HUES6 (cell line): ENCODE results near the gene PROSER3.

Experiments
- H3K27ac ChIP-seq: 2 replicates; pipeline ENCODE4 v1.7.0; 2013; ENCODE audit warnings: low read depth, mild to moderate bottlenecking, low read length, inconsistent platforms
- H3K27me3 ChIP-seq: 2 replicates; pipeline ENCODE4 v1.6.1; 2013; ENCODE audit warnings: low read length; ENCODE audit not compliant: control insufficient read depth, insufficient read depth
- H3K36me3 ChIP-seq: 2 replicates; pipeline ENCODE4 v1.6.1; 2013; ENCODE audit warnings: low read length; ENCODE audit not compliant: control insufficient read depth, insufficient read depth
- H3K4me1 ChIP-seq: 2 replicates; pipeline ENCODE4 v1.6.1; 2013; ENCODE audit warnings: low read length; ENCODE audit not compliant: control insufficient read depth, insufficient read depth
- H3K4me3 ChIP-seq: 2 replicates; pipeline ENCODE4 v1.5.1; 2013; ENCODE audit warnings: low read depth, low read length
- H3K9ac ChIP-seq: one replicate; pipeline ENCODE4 v1.6.1; 2013; ENCODE audit warnings: mild to moderate bottlenecking, low read length
- H3K9me3 ChIP-seq: 2 replicates; pipeline ENCODE4 v1.6.1; 2013; ENCODE audit warnings: low read depth, low read length; ENCODE audit not compliant: control insufficient read depth, insufficient read depth

The PROSER3 gene

GRCh38 chr19:35784503-35785338 lies 26.7 kb downstream of the PROSER3 start:
- no peaks in the 10 kb centered on the region for H3K36me3 ChIP-seq
- H3K4me3 ChIP-seq = peak overlapping the region; percentile 71
- peaks cover 9% of the 10 kb centered on the region; the same call in 1 of the 2 replicates for H3K4me1 ChIP-seq
- no peak overlapping the region for H3K27ac ChIP-seq
- H3K9ac ChIP-seq = peak overlapping the region; percentile 40
- no peaks in the 10 kb centered on the region for H3K27me3 ChIP-seq
- H3K9me3 ChIP-seq = no peaks in the 10 kb centered on the region

- Histone ChIP-seq H3K4me1 (peaks cover 9% of the 10 kb centered on the region; the same call in 1 of the 2 replicates), H3K4me3 (peak overlapping the region; percentile 71), H3K27me3 (no peaks in the 10 kb centered on the region), H3K27ac (no peak overlapping the region), H3K9me3 (no peaks in the 10 kb centered on the region), H3K36me3 (no peaks in the 10 kb centered on the region), H3K9ac (peak overlapping the region; percentile 40)
These were observed 27.3 kb downstream of the PROSER3 start for GRCh38 chr19:35785339-35785627.

- Histone ChIP-seq H3K4me1 (peaks cover 9% of the 10 kb centered on the region; the same call in 1 of the 2 replicates), H3K27ac (no peak overlapping the region), H3K9ac (no peak overlapping the region), H3K9me3 (no peaks in the 10 kb centered on the region), H3K4me3 (no peak overlapping the region), H3K27me3 (no peaks in the 10 kb centered on the region), H3K36me3 (no peaks in the 10 kb centered on the region)
These were observed 28.6 kb downstream of the PROSER3 start for GRCh38 chr19:35786299-35787160.

- Histone ChIP-seq H3K27ac (no peak overlapping the region), H3K36me3 (no peaks in the 10 kb centered on the region), H3K9me3 (no peaks in the 10 kb centered on the region), H3K9ac (no peak overlapping the region), H3K4me1 (0 out of 2 replicates have a peak, but pooled peaks cover 8% of the 10 kb centered on the region), H3K27me3 (no peaks in the 10 kb centered on the region), H3K4me3 (no peak overlapping the region)
These were observed 29.3 kb downstream of the PROSER3 start for GRCh38 chr19:35787227-35787799.

- no peak overlapping the region for H3K27ac ChIP-seq
- H3K9ac ChIP-seq = no peak overlapping the region
- H3K27me3 ChIP-seq = no peaks in the 10 kb centered on the region
- no peaks in the 10 kb centered on the region for H3K36me3 ChIP-seq
- H3K9me3 ChIP-seq = no peaks in the 10 kb centered on the region
- 0 out of 2 replicates have a peak, but pooled peaks cover 7% of the 10 kb centered on the region for H3K4me1 ChIP-seq
- H3K4me3 ChIP-seq = no peak overlapping the region
These were observed 30.4 kb downstream of the PROSER3 start for GRCh38 chr19:35788205-35788960.

- no peaks in the 10 kb centered on the region for H3K36me3 ChIP-seq
- H3K4me3 ChIP-seq = no peak overlapping the region
- no peak overlapping the region for H3K27ac ChIP-seq
- 0 out of 2 replicates have a peak, but pooled peaks cover 5% of the 10 kb centered on the region for H3K4me1 ChIP-seq
- H3K9ac ChIP-seq = no peak overlapping the region
- no peaks in the 10 kb centered on the region for H3K9me3 ChIP-seq
- no peaks in the 10 kb centered on the region for H3K27me3 ChIP-seq
These were observed 31.4 kb downstream of the PROSER3 start for GRCh38 chr19:35789195-35789977.

GRCh38 chr19:35789978-35790944 lies 32.3 kb downstream of the PROSER3 start:
- Histone ChIP-seq H3K9ac (no peak overlapping the region), H3K27ac (no peak overlapping the region), H3K27me3 (no peaks in the 10 kb centered on the region), H3K9me3 (no peaks in the 10 kb centered on the region), H3K4me3 (no peak overlapping the region), H3K4me1 (0 out of 2 replicates have a peak, but pooled peaks cover 3% of the 10 kb centered on the region), H3K36me3 (no peaks in the 10 kb centered on the region)

GRCh38 chr19:35790981-35791813 lies 33.2 kb downstream of the PROSER3 start:
- Histone ChIP-seq H3K36me3 (no peaks in the 10 kb centered on the region), H3K27me3 (peaks cover 6% of the 10 kb centered on the region), H3K4me3 (no peak overlapping the region), H3K27ac (no peak overlapping the region), H3K4me1 (0 out of 2 replicates have a peak, but pooled peaks cover 3% of the 10 kb centered on the region), H3K9me3 (no peaks in the 10 kb centered on the region), H3K9ac (no peak overlapping the region)

- Histone ChIP-seq H3K36me3 (no peaks in the 10 kb centered on the region), H3K4me3 (no peak overlapping the region), H3K4me1 (peaks cover 4% of the 10 kb centered on the region; the same call in 1 of the 2 replicates), H3K9me3 (no peaks in the 10 kb centered on the region), H3K9ac (no peak overlapping the region), H3K27ac (no peak overlapping the region), H3K27me3 (peaks cover 13% of the 10 kb centered on the region)
These were observed 33.9 kb downstream of the PROSER3 start for GRCh38 chr19:35791814-35792279.
